ENCODE measurements around the gene TNS2.
A peak's percentile ranks its signal among the peaks of the same experiment; 100 is the strongest.

TNS2 gene

DNA sequence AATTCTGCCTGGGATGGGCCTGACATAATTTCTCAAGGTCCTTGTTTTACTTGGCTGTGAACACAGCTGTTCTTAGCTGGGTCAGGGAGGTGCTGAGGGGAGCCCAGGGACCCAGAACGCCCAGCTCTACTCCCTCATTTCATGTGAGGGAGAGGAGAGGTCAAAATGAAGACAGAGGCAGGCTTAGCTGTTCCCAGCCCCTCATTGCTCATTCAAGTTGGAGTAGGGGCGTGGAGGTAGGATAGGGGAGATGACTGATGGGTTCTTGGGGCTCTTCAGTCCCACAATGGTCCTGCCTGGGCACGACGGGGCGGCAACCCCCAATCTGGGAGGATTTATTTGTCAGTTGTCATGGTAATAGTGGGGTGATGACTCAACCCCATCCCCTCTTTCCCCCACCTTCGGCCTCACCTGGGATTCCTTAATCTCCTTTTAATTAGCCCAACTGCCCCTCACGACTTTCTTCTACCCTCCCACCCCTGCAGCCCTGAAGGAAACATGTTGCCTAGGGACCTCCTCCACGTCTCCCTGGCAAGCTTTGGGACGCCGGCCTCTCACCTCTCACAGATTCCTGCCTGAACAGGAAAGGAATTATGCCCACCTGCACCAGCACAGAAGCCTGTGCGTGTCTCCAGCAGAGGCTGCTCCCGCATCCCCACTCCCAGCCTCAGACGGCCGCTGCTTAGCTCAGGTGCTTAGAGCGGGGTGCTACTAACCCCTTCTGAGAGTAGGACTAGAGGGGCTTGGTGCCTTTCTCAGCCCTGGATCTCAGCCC lies 19.1 kb downstream of the TNS2 start:
- no peak overlapping the region for H3K27ac ChIP-seq
- no peaks in the 10 kb centered on the region for H3K27me3 ChIP-seq
- H4K20me1 ChIP-seq, result no peaks in the 10 kb centered on the region
- H3K4me1 ChIP-seq, result peaks cover 42% of the 10 kb centered on the region
- peaks cover 54% of the 10 kb centered on the region for H3K36me3 ChIP-seq
- no peak overlapping the region for H3K4me2 ChIP-seq
- TF ChIP-seq Cebpa-rat (IDR thresholded peaks at IDR 0.05), result no peak
- no peaks in the 10 kb centered on the region for H3K9me3 ChIP-seq
- no peak overlapping the region for H3K4me3 ChIP-seq
- H3K9ac ChIP-seq, result no peak overlapping the region

DNA sequence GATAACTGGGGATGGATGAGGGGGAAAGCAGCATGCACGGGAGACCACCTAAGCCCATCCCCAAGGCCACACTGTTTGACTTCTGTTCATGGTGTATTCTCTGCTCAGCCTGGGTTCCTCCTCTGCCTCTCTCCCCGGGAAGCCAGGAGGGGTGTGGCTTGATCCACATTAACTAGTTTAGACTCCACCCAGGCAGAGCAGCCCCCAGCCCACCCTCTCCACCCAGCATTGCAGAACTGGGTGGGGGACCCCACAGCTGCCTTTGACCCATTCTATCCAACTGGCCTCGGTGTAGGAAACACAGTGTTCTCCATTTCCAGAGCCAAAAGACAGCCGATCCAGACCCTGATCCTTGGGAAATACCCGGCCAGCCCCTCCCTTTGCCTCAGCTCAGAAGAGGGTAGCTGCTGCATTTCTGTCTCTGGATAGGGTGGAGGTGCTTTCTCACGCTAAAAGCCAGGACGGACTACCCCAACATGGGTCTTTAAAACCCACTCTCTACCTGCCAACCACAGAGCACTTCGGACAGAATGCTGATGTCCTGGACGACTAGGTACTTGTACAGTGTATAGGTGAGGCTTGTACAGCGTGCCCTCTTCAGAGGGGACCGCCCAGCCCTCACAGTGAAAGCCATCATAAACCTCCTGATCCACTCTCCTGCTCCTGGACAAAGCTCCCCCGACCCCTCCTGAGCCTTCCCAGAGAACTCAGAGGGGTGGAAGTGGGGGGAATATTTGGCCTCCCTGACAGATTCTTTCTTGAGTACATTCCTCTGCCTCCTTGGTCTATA lies 20.0 kb downstream of the TNS2 start:
- H3K4me3 ChIP-seq, result no peak overlapping the region
- no peak overlapping the region for H3K9ac ChIP-seq
- no peak for TF ChIP-seq Cebpa-rat (IDR thresholded peaks at IDR 0.05)
- H3K27ac ChIP-seq, result no peak overlapping the region
- no peaks in the 10 kb centered on the region for H3K27me3 ChIP-seq
- H3K9me3 ChIP-seq, result no peaks in the 10 kb centered on the region
- peaks cover 36% of the 10 kb centered on the region for H3K4me1 ChIP-seq
- peaks cover 59% of the 10 kb centered on the region for H3K36me3 ChIP-seq
- H3K4me2 ChIP-seq, result no peak overlapping the region
- H4K20me1 ChIP-seq, result no peaks in the 10 kb centered on the region

DNA sequence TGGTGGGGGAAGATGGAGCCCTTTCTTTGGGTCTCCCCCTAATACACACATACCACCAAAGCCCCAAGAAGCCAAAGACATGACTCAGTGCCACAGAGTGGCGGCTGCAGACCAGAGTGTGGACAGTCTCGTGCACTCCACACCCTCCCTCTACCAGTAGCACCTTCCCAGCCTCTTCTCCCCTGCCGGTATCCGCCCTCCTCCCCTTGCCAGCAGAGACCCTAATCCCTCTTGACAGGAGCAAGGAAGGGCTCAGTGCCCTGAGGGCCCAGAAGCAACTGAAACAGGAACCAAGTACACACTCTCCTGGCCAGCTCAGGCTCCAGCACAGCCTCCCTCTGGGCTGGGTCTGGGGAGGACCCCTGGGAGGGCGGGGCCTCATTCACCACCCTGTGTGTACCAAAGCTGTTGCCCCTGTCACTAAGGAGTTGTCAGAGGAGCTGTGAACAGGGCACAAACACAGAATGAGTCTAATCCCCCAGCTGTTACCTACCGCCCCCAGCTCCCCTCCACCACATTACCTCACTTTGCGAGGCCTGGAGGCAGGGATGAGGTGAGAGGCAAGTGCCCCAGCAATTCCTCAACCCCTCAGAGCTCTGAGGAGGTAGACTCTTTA lies 21.1 kb downstream of the TNS2 start:
- Histone ChIP-seq H4K20me1 (no peaks in the 10 kb centered on the region), H3K4me1 (peaks cover 30% of the 10 kb centered on the region), H3K4me3 (no peak overlapping the region), H3K9me3 (no peaks in the 10 kb centered on the region), H3K27me3 (no peaks in the 10 kb centered on the region), H3K36me3 (peaks cover 60% of the 10 kb centered on the region), H3K4me2 (peak overlapping the region; percentile 72), H3K9ac (no peak overlapping the region), H3K27ac (no peak overlapping the region)
- no peak for TF ChIP-seq Cebpa-rat (IDR thresholded peaks at IDR 0.05)

DNA sequence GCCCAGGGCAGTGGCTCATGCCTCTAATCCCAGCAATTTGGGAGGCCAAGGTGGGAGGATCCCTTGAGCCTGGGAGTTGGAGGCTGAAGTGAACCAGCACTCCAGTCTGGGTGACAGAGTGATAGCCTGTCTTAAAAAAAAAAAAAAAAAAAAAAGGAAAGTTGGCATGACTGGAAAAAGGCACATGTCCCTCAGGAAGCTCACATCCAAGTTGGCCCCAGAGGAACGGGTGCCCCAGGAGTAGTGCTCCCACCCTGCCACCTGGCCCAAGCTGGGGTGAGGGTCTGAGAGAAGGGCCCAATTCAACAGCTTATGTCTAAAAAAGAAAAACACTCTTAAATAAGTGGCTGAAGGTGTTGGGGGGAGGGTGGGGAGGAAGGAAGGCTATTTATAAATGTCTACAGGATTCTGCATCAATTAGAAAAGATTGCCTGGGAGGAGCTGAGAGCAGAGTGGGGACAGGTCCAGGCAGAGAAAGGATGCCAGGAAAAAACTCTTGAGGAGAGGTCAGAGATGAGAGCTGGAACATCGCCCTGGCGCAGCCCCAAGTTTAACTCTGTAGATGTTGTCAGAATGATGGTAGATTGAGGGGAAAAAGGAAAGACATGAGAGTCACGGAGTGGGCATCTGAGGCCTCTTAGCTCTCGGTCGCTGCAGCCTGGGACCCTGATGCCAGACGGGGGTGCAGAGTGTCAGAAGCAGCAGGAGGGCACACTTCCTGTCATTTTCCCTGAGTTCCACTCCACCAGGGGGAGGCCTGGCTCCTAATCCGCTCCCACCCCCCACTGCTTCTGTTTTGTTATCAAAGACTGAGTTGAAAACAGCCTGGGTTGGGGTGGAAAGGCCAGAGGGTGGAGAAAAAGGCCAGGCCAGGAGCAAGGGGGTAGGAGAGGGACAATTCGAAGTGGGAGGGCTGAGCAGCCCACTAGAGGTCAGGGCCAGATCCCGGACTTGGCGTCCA lies 22.0 kb downstream of the TNS2 start:
- Histone ChIP-seq H3K27ac (peak overlapping the region; percentile 40), H3K9ac (peak overlapping the region; percentile 36; the same call in 1 of the 2 replicates), H3K4me3 (no peak overlapping the region), H4K20me1 (no peaks in the 10 kb centered on the region), H3K27me3 (no peaks in the 10 kb centered on the region), H3K4me2 (peak overlapping the region; percentile 72), H3K9me3 (no peaks in the 10 kb centered on the region), H3K4me1 (peaks cover 22% of the 10 kb centered on the region), H3K36me3 (peaks cover 69% of the 10 kb centered on the region)
- TF ChIP-seq Cebpa-rat (IDR thresholded peaks at IDR 0.05), result no peak

DNA sequence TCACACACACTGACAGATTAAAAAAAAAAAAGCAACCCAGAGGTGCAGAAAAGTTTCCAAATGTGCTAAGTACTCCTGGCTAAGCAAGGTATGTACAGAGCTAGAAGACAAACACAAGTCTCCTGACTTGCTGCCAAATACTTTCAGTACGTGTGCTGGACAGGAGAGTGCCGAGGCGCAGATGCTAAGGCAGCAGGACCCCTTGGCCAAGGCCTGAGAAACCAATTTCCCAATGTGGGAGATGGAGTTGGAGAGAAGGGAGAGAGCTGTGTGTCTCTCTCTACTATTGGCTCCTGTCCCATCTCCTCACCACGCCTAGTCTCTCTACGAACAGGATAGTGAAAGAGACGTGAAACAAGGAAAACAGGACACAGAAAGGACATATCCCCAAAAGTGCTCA lies 24.0 kb downstream of the TNS2 start:
- Histone ChIP-seq H3K36me3 (peaks cover 67% of the 10 kb centered on the region), H4K20me1 (no peaks in the 10 kb centered on the region), H3K4me2 (no peak overlapping the region), H3K4me1 (peaks cover 36% of the 10 kb centered on the region), H3K9me3 (no peaks in the 10 kb centered on the region), H3K4me3 (no peak overlapping the region), H3K27me3 (no peaks in the 10 kb centered on the region), H3K9ac (no peak overlapping the region), H3K27ac (no peak overlapping the region)
- no peak for TF ChIP-seq Cebpa-rat (IDR thresholded peaks at IDR 0.05)

DNA sequence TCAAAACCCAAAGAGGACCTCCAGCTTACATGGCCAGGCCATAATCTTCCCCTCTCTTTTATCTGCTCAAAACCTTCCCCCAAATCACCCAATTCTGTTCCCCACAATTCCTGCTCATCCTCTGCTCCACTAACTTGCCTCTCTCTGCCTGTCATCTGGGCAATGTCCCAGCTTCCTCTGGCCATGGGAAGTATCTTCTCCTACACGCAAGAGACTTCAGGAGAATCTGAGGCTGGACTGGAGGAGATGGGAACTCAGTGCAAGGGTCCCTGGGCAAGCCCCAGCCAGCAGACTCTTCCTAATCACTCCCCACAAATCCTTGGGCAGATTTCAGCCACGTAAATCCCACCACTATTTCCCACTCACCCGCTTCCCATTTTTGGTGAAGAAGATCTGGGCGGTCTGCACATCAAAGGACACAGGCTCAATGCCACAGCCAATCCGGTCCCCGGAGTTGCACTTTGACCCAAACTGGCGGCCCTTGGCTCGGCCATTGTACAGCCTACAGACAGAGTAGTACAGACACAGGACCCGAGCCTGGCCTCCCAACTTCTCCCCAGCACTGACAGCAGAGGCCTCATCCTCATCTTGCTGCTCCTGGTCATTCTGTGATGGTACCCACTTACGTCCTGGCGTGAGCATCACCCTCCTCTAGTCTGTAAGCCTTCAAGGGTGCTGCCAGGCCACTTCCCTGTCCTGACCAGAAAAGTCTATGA lies 24.6 kb downstream of the TNS2 start:
- Histone ChIP-seq H3K4me2 (no peak overlapping the region), H3K4me3 (no peak overlapping the region), H3K9me3 (no peaks in the 10 kb centered on the region), H3K27ac (no peak overlapping the region), H3K4me1 (peaks cover 36% of the 10 kb centered on the region), H3K27me3 (no peaks in the 10 kb centered on the region), H4K20me1 (no peaks in the 10 kb centered on the region), H3K9ac (no peak overlapping the region), H3K36me3 (peaks cover 64% of the 10 kb centered on the region)
- no peak for TF ChIP-seq Cebpa-rat (IDR thresholded peaks at IDR 0.05)

DNA sequence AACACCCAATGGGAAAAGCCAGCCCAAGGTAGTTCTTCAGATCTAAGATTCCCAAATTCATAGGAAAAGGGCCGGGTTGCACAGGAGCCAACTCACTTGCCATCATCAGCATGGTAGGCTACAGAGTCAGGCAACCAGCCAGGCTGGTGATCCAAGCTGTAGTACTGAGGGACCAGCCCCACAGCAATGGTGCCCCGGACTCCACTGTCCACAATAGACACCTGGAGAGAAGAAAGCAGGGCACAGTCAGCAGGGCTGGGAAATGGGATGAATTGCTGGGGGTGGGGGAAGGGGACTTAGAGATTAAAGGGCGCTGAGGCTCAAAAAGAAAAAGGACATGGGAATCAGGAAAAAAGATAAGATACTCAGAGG lies 25.1 kb downstream of the TNS2 start:
- no peak for TF ChIP-seq Cebpa-rat (IDR thresholded peaks at IDR 0.05)
- Histone ChIP-seq H3K4me1 (peaks cover 41% of the 10 kb centered on the region), H3K9me3 (no peaks in the 10 kb centered on the region), H3K27ac (no peak overlapping the region), H4K20me1 (no peaks in the 10 kb centered on the region), H3K36me3 (peaks cover 59% of the 10 kb centered on the region), H3K4me2 (no peak overlapping the region), H3K4me3 (no peak overlapping the region), H3K9ac (no peak overlapping the region), H3K27me3 (no peaks in the 10 kb centered on the region)

DNA sequence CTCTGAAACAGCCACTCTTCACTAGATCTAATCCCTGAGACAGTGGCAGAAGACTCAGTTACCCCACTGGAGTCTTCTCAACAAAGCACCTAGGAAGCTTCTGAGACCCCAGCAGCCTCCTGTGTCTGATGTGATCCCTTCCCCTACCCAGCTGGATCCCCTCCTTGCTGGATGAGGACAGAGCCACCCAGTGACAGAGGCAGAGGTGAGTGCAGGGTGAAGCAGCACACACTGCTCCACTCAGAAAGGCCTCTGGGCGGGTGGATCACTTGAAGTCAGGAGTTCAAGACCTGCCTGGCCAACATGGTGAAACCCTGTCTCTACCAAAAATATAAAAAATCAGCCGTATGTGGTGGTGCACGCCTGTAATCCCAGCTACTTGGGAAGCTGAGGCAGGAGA lies 26.6 kb downstream of the TNS2 start:
- TF ChIP-seq Cebpa-rat (IDR thresholded peaks at IDR 0.05), result no peak
- no peak overlapping the region for H3K4me2 ChIP-seq
- H3K4me3 ChIP-seq, result no peak overlapping the region
- H3K27me3 ChIP-seq, result no peaks in the 10 kb centered on the region
- H3K9me3 ChIP-seq, result no peaks in the 10 kb centered on the region
- H4K20me1 ChIP-seq, result no peaks in the 10 kb centered on the region
- no peak overlapping the region for H3K9ac ChIP-seq
- peaks cover 44% of the 10 kb centered on the region for H3K36me3 ChIP-seq
- peaks cover 36% of the 10 kb centered on the region for H3K4me1 ChIP-seq
- H3K27ac ChIP-seq, result no peak overlapping the region

DNA sequence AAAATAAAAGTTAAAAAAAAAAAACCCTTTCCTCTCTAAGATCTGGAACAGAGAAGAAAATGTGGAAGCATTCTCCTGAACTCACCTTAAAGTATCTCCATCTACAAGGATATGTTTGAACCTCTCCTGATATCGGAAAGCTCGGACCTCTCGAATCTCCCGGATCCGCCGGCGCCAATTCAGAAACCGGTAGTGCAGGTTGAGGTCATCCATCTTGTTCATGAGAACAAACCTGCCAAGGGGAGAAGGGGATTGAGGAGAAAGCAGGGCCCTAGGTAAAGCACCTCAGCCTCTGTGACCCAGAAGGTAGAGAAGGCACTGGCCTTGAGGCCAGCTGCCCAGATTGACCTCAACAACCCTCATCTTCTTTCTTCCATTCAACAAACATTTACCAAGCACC lies 27.2 kb downstream of the TNS2 start:
- H4K20me1 ChIP-seq, result no peaks in the 10 kb centered on the region
- no peaks in the 10 kb centered on the region for H3K9me3 ChIP-seq
- H3K27me3 ChIP-seq, result no peaks in the 10 kb centered on the region
- no peak overlapping the region for H3K4me3 ChIP-seq
- H3K36me3 ChIP-seq, result peaks cover 41% of the 10 kb centered on the region
- no peak overlapping the region for H3K4me2 ChIP-seq
- peaks cover 31% of the 10 kb centered on the region for H3K4me1 ChIP-seq
- TF ChIP-seq Cebpa-rat (IDR thresholded peaks at IDR 0.05), result no peak
- no peak overlapping the region for H3K27ac ChIP-seq
- no peak overlapping the region for H3K9ac ChIP-seq
